ENCODE measurements around the gene RHOH.

The RHOH gene

GRCh38 chr4:40221744-40222143 is 24.9 kb downstream of the RHOH start:
- TF ChIP-seq, protein P1, sequence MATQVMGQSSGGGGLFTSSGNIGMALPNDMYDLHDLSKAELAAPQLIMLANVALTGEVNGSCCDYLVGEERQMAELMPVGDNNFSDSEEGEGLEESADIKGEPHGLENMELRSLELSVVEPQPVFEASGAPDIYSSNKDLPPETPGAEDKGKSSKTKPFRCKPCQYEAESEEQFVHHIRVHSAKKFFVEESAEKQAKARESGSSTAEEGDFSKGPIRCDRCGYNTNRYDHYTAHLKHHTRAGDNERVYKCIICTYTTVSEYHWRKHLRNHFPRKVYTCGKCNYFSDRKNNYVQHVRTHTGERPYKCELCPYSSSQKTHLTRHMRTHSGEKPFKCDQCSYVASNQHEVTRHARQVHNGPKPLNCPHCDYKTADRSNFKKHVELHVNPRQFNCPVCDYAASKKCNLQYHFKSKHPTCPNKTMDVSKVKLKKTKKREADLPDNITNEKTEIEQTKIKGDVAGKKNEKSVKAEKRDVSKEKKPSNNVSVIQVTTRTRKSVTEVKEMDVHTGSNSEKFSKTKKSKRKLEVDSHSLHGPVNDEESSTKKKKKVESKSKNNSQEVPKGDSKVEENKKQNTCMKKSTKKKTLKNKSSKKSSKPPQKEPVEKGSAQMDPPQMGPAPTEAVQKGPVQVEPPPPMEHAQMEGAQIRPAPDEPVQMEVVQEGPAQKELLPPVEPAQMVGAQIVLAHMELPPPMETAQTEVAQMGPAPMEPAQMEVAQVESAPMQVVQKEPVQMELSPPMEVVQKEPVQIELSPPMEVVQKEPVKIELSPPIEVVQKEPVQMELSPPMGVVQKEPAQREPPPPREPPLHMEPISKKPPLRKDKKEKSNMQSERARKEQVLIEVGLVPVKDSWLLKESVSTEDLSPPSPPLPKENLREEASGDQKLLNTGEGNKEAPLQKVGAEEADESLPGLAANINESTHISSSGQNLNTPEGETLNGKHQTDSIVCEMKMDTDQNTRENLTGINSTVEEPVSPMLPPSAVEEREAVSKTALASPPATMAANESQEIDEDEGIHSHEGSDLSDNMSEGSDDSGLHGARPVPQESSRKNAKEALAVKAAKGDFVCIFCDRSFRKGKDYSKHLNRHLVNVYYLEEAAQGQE (IDR thresholded peaks at IDR 0.05; ENCODE audit: low read depth) = no peak
- no peak for TF ChIP-seq EGR1 (IDR thresholded peaks at IDR 0.05)
- TF ChIP-seq CEBPB (IDR thresholded peaks at IDR 0.05) = no peak
- no peak for TF ChIP-seq RAD21 (IDR thresholded peaks at IDR 0.05; ENCODE audit: low read depth)
- no peak for TF ChIP-seq CREB1 (IDR thresholded peaks at IDR 0.05; ENCODE audit: low read depth)
- TF ChIP-seq, protein P2, sequence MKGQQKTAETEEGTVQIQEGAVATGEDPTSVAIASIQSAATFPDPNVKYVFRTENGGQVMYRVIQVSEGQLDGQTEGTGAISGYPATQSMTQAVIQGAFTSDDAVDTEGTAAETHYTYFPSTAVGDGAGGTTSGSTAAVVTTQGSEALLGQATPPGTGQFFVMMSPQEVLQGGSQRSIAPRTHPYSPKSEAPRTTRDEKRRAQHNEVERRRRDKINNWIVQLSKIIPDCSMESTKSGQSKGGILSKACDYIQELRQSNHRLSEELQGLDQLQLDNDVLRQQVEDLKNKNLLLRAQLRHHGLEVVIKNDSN (IDR thresholded peaks at IDR 0.05) = no peak
- no peak for TF ChIP-seq EP300 (IDR thresholded peaks at IDR 0.05; ENCODE audit: borderline replicate concordance)
- TF ChIP-seq NFIC (IDR thresholded peaks at IDR 0.05) = no peak
- no peak for TF ChIP-seq TAF1 (IDR thresholded peaks at IDR 0.05; ENCODE audit: low read depth)
- no peak for TF ChIP-seq TEAD4 (IDR thresholded peaks at IDR 0.05)
- TF ChIP-seq TCF12 (IDR thresholded peaks at IDR 0.05; ENCODE audit: low read depth) = no peak
- no peak for TF ChIP-seq FOXM1 (IDR thresholded peaks at IDR 0.05; ENCODE audit: borderline replicate concordance, low read depth)
- TF ChIP-seq, protein P3, sequence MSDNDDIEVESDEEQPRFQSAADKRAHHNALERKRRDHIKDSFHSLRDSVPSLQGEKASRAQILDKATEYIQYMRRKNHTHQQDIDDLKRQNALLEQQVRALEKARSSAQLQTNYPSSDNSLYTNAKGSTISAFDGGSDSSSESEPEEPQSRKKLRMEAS (IDR thresholded peaks at IDR 0.05) = no peak

DNA sequence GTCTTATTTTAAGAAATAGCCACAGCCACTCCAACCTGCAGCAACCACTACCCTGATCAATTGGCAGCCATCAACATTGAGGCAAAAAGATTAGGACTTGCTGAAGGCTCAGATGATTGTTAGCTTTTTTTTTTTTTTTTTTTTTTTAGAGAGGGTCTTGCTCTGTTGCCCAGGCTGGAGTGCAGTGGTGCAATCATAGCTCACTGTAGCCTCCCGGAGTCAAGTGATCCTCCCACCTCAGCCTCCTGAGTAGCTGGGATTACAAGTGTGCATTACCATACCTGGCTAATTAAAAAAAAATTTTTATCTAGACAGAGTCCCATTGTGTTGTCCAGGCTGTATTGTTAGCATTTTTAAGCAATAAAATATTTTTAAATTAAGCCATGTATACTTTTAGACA is 26.5 kb downstream of the RHOH start:
- no peak for TF ChIP-seq ZBTB7A (IDR thresholded peaks at IDR 0.05; ENCODE audit: low read depth)
- TF ChIP-seq, protein P1 (IDR thresholded peaks at IDR 0.05; ENCODE audit: low read depth) = no peak
- no peak for TF ChIP-seq CEBPB (IDR thresholded peaks at IDR 0.05)
- TF ChIP-seq, protein P3 (IDR thresholded peaks at IDR 0.05) = no peak

DNA sequence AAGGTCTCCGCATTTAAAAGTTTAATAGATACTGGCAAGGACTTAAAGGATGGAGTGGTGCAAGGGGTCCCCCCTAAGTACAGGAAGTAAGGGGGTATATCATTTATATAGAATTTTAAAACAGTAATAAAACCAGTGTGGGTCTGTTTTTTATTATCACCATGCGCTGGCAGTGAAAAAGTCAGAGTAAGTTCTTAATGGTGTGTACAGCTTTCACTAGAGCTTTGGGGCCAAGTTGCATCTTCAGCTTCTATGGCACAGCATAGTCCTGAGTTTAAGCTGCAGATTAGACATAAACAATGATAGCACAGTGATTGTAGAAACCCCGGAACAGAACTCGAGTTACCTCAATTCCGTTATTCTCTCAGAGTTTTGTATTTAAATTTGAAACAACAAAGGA is 27.6 kb downstream of the RHOH start:
- TF ChIP-seq YY1 (IDR thresholded peaks at IDR 0.05; ENCODE audit: low read depth) = no peak
- TF ChIP-seq, protein P2 (IDR thresholded peaks at IDR 0.05) = no peak

DNA sequence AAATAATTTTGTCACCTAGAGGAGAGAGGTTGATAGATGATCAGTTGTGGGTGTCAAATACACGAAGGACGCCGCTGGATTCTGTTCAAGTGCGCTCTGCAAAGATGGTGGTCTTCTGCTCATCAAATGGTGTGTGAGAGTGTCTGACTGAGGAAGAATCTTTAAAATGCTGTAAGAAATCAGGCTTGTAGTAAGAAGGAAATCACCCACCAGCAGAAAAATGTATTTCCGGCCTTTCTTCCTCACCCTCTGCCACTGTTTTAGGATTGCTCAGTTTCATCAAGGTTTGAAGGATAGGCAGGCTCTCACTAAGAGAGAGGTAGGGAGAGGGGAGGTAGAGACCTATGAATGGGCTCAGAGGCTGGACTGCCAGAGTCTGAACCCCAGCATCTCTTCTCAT is 28.7 kb downstream of the RHOH start:
- TF ChIP-seq TAF1 (IDR thresholded peaks at IDR 0.05; ENCODE audit: low read depth) = no peak

DNA sequence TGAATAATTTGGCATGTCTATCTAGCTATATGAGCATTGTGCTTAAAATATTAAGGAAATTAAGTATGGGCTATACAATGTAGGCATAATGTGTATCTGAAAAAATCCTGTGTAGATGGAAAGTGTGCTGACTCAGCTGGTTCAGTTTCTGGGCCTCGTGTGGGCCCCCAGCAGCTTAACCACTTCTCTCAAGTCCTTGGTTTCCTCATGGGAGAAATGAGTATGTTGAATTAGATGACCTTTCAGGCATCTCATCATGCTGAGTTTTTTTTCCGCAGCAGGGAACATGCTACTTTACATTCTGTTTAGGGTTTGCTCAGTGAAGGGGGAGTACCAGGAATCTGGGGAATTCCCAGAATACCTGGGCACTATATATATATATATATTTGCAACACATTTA is 30.5 kb downstream of the RHOH start:
- TF ChIP-seq, protein P1 (IDR thresholded peaks at IDR 0.05; ENCODE audit: low read depth) = no peak
- TF ChIP-seq TEAD4 (IDR thresholded peaks at IDR 0.05) (no peak), TCF12 (IDR thresholded peaks at IDR 0.05; ENCODE audit: low read depth) (no peak), YY1 (IDR thresholded peaks at IDR 0.05; ENCODE audit: low read depth) (no peak), ZBTB7A (IDR thresholded peaks at IDR 0.05; ENCODE audit: low read depth) (no peak), RAD21 (IDR thresholded peaks at IDR 0.05; ENCODE audit: low read depth) (no peak), CREB1 (IDR thresholded peaks at IDR 0.05; ENCODE audit: low read depth) (no peak), TAF1 (IDR thresholded peaks at IDR 0.05; ENCODE audit: low read depth) (no peak), EGR1 (IDR thresholded peaks at IDR 0.05) (no peak)
- TF ChIP-seq, protein P3 (IDR thresholded peaks at IDR 0.05) = no peak
